Fibroblast of skin of left biceps (primary cell): ENCODE results near the gene CDH11.

ENCODE experiments used
- DNase-seq, 2 experiments: peaks; one replicate each; pipeline ENCODE4 v3.0.0-alpha.2; 2013; ENCODE audit warnings: low read depth in 2 of 2

CDH11 gene

GRCh38 chr16:64910356-64910755 lies 211.5 kb downstream of the CDH11 start:
- peak; percentile 93 for DNase-seq

DNA sequence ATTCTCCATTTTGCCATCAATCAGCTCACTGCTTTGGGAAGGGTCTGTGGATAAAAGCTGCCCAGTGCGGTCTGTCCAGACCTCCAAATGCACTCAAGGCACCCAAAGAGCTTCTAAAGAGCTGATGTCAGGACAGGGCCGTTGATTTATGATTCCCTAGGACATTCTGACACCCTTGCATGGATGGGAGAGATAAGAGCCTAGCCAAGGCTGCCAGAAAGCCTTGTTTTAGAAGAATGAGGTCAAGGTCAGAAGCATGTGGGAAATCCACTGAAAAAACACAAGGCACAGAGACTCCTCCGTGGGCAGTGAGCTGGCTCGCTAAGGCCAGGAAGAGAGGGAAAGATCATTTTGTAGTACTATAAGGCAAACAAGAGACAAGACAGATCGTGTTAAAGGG lies 214.0 kb downstream of the CDH11 start:
- no peak for DNase-seq

DNA sequence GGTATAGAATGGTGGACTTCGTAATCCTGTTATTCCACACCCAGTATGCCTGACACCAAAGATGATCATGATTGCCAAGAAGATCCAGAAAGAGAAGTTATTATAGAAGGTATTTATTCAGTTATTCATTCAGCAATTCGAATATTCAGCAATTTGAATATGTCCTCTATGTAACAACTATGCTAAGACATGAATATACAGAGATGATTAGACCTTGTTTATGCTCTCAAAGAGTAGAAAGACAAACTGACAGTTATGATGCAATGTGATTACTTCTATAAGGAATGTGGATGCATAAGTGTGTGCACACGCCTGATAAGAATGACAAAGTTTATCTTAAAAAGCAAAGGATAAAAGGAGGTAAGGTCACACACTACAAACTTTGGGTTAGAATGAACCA lies 218.1 kb downstream of the CDH11 start:
- no peak for DNase-seq

DNA sequence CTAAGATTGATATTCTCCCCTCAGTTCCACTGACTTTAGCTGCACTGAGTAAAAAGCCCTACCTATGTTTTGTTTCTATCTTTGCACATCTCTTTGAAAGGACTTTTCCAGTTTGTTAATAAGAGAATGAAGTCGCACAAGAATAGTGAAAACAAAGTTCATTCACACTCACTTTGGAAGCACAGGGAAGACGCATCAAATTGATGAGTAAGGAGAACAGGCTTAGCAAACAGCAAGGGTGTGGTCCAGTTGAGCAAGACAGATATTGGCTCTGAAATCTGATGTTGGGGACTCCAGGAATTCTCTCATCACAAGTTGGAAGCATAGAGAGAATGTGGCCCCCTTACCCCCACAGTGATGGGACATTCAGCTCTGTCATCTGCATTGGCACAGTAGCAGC lies 221.3 kb downstream of the CDH11 start:
- no peak for DNase-seq

GRCh38 chr16:64900019-64900418 lies 221.8 kb downstream of the CDH11 start:
- DNase-seq = peak in 1 of 2 experiments; percentile 26

GRCh38 chr16:64898159-64898558 lies 223.7 kb downstream of the CDH11 start:
- no peak for DNase-seq
